ENCODE results near the gene CHN1.

DNA sequence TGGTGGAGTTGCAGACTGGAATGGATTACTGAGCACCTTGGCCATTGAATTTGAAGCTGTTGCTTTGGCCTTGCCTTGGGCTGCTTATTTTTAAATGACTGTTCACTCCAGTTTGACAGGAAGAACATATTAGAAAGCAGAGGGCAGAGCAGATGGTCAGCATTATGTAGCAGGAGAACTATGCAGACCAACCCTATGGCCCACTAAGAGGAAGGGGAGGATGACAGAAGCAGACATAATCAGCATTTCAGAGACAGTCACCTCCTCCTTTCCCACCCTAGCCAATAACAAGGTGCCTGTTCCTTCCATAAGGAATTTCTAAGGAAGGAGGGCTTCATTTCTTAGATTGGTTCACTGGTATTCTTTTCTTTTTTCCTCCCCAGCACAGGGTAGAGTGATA is 243.3 kb downstream of the CHN1 start:
- TF ChIP-seq, protein P1, sequence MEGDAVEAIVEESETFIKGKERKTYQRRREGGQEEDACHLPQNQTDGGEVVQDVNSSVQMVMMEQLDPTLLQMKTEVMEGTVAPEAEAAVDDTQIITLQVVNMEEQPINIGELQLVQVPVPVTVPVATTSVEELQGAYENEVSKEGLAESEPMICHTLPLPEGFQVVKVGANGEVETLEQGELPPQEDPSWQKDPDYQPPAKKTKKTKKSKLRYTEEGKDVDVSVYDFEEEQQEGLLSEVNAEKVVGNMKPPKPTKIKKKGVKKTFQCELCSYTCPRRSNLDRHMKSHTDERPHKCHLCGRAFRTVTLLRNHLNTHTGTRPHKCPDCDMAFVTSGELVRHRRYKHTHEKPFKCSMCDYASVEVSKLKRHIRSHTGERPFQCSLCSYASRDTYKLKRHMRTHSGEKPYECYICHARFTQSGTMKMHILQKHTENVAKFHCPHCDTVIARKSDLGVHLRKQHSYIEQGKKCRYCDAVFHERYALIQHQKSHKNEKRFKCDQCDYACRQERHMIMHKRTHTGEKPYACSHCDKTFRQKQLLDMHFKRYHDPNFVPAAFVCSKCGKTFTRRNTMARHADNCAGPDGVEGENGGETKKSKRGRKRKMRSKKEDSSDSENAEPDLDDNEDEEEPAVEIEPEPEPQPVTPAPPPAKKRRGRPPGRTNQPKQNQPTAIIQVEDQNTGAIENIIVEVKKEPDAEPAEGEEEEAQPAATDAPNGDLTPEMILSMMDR (IDR thresholded peaks at IDR 0.05; ENCODE audit: low read depth, low read length, poor library complexity, severe bottlenecking), result no peak
- TF ChIP-seq EZH2phosphoT487 (IDR thresholded peaks at IDR 0.05; ENCODE audit: borderline replicate concordance, low read length), result no peak
